Aortic smooth muscle cell (primary cell): ENCODE data around the gene HSFX1. TPM values are rescaled to one million over a fixed set of nuclear protein-coding genes. Genes with fewer than 3 reads are reported as not detected.

Source experiments
- total RNA-seq: library from RNA; depleted of rRNA; stranded (reverse); fragments of >200 nt; gene quantifications from 2 replicates; pipeline ENCODE4 v1.2.3, GENCODE V29; 2014

HSFX1 gene, protein sequence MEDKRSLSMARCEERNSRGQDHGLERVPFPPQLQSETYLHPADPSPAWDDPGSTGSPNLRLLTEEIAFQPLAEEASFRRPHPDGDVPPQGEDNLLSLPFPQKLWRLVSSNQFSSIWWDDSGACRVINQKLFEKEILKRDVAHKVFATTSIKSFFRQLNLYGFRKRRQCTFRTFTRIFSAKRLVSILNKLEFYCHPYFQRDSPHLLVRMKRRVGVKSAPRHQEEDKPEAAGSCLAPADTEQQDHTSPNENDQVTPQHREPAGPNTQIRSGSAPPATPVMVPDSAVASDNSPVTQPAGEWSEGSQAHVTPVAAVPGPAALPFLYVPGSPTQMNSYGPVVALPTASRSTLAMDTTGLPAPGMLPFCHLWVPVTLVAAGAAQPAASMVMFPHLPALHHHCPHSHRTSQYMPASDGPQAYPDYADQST
- 0.66 and 0.75 TPM in 2 replicates for total RNA-seq

DNA sequence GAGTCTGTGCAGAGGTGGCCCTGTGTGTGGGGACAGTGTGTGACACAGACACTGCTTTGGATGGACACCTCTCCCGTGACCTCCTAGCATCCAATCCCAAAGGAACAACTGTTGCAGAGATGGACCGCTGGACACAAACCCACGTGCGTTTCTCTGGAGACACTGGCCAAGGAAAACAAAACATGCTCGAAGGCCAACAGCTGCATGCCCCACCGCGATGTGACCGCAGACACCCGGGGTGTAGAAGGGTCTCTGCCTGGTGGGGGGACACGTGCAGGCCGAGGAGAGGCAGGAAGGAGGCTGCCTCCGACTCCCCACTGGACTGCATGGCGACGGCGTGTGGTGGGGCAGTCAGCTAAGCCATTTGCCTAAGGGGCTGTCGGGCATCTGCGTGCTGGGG is at the start of gene HSFX1:
Gene HSFX1 (plus strand): TSS at position 301 of the 400 bp plus-strand sequence. CDS start 614 bp downstream, outside the sequence.

DNA sequence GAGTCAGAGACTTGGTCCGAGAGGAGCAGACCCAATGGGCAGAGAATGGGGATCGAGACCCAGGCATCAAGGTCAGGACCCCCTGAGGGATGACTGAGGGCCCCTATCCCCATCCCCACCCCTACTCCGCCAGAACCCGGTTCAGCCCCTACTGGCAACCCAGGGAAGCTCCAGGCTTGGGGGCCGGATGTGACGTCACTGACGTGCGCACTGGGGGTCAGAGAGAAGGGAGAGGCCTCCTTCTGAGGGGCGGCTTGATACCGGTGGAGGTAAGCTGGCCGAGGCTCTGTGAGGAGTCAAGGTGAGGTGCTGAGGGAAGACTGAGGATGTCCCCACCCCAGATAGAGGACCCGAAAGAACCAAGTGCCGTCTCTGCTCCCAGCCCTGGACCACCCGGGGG is 7.9 kb downstream of the HSFX1 start, which contains the start of gene MAGEA9:
Gene MAGEA9 (plus strand): TSS at position 204 of the 400 bp plus-strand sequence. CDS start 4,281 bp downstream, outside the sequence.

Other genes with a start within 250 kb of the HSFX1 start
- 14.4 and 14.7 TPM in 2 replicates for gene EOLA1, start 233.1 kb upstream of the HSFX1 start, total RNA-seq
- gene HSFX3, start 224.1 kb upstream of the HSFX1 start, total RNA-seq: not detected in 2 replicates
- 0.06 TPM in 1 of 2 replicates, not detected in the other for gene MAGEA9B, start 186.6 kb upstream of the HSFX1 start, total RNA-seq
- gene HSFX2, start 178.8 kb upstream of the HSFX1 start, total RNA-seq: not detected in 2 replicates
- 18.5 and 22.9 TPM in 2 replicates for gene TMEM185A, start 142.3 kb upstream of the HSFX1 start, total RNA-seq
- not detected in 2 replicates for gene MAGEA11, start 62.0 kb upstream of the HSFX1 start, total RNA-seq
- gene MAGEA9, start 7.9 kb downstream of the HSFX1 start, total RNA-seq: not detected in 2 replicates
- gene MAGEA8, start 107.1 kb downstream of the HSFX1 start, total RNA-seq: not detected in 2 replicates
- gene HSFX4, start 155.5 kb downstream of the HSFX1 start, total RNA-seq: not detected in 2 replicates
- gene EOLA2, start 164.4 kb downstream of the HSFX1 start, total RNA-seq: 12.3 and 18.1 TPM in 2 replicates